H1 (cell line): Measurements from ENCODE around the gene DPEP2. TPM values are rescaled to one million over a fixed set of nuclear protein-coding genes. Genes with fewer than 3 reads are reported as not detected.

Experiments used
- CTCF ChIA-PET: fragments of 300-600 bp; sonication (Branson Sonifier 250); formaldehyde crosslinking; loops from one replicate; lab custom pipeline; 2021; ENCODE audit not compliant: partially characterized antibody; lab: Charles Lee
- POLR2A ChIA-PET: fragments of 300-600 bp; sonication (Branson Sonifier 250); formaldehyde crosslinking; loops from one replicate; lab custom pipeline; 2021; ENCODE audit warnings: inconsistent platforms; ENCODE audit not compliant: partially characterized antibody; lab: Charles Lee
- DNase-seq, 2 experiments: peaks; one replicate each; pipeline versions ENCODE4 v3.0.0 to v3.0.0-alpha.2; 2010 to 2022; ENCODE audit warnings: low spot score in 2 of 2, low read depth in 1 of 2, mixed read lengths in 1 of 2
- FAIRE-seq: peaks from 2 replicates; lab custom pipeline; 2011; peaks lifted over from hg19 to GRCh38; lab: Jason Lieb, UNC
- H2AFZ ChIP-seq: 2 replicates; pipeline ENCODE4 v1.8.1; 2012; ENCODE audit warnings: low read length, inconsistent platforms
- H2AK5ac ChIP-seq: 2 replicates; pipeline ENCODE4 v1.6.1; 2013; ENCODE audit warnings: low read depth, low read length
- H2BK120ac ChIP-seq: replicated peaks from 2 replicates; pipeline ENCODE3; 2013; ENCODE audit warnings: low read depth, low read length, inconsistent platforms
- H2BK12ac ChIP-seq: 2 replicates; pipeline ENCODE4 v1.6.1; 2013; ENCODE audit warnings: low read depth, low read length
- H2BK15ac ChIP-seq: 2 replicates; pipeline ENCODE4 v1.6.1; 2013; ENCODE audit warnings: low read length
- H2BK20ac ChIP-seq: 2 replicates; pipeline ENCODE4 v1.6.1; 2013; ENCODE audit warnings: low read length
- H2BK5ac ChIP-seq: 2 replicates; pipeline ENCODE4 v1.6.1; 2013; ENCODE audit warnings: low read depth, low read length
- H3K14ac ChIP-seq: 2 replicates; pipeline ENCODE4 v1.6.1; 2013; ENCODE audit warnings: inconsistent platforms; ENCODE audit not compliant: insufficient read length
- H3K18ac ChIP-seq: 2 replicates; pipeline ENCODE4 v1.6.1; 2013; ENCODE audit warnings: low read length; ENCODE audit errors: extremely low read depth
- H3K23ac ChIP-seq: 2 replicates; pipeline ENCODE4 v1.6.1; 2013; ENCODE audit warnings: inconsistent platforms; ENCODE audit not compliant: insufficient read length
- H3K23me2 ChIP-seq: 2 replicates; pipeline ENCODE4 v1.6.1; 2013; ENCODE audit warnings: low read depth, low read length
- H3K27ac ChIP-seq: 2 replicates; pipeline ENCODE4 v1.6.1; 2011; ENCODE audit warnings: low read depth, low read length, inconsistent platforms
- H3K27me3 ChIP-seq, 4 experiments: replicated peaks in 1 of 4; 1 replicate in 1 of 4; 2 replicates in 3 of 4; pipeline versions ENCODE4 v1.6.1 to v1.8.1; 2011 to 2013; ENCODE audit warnings: low read length in 3 of 4, mild to moderate bottlenecking in 3 of 4, inconsistent platforms in 2 of 4, mixed read lengths in 2 of 4, moderate library complexity in 1 of 4; ENCODE audit not compliant: control insufficient read depth in 3 of 4, insufficient read depth in 3 of 4; ENCODE audit errors: extremely low read depth in 1 of 4
- H3K36me3 ChIP-seq, 4 experiments: 2 replicates each; pipeline versions ENCODE4 v1.6.1 to v1.8.1; 2011 to 2013; ENCODE audit warnings: mild to moderate bottlenecking in 4 of 4, low read length in 3 of 4, moderate library complexity in 2 of 4, control low read depth in 1 of 4, inconsistent platforms in 1 of 4; ENCODE audit not compliant: insufficient read depth in 4 of 4, control insufficient read depth in 2 of 4
- H3K4ac ChIP-seq: replicated peaks from 2 replicates; pipeline ENCODE3; 2013; ENCODE audit warnings: low read length, low read depth, mixed read lengths, inconsistent platforms; ENCODE audit not compliant: insufficient read length
- H3K4me1 ChIP-seq, 4 experiments: replicated peaks in 1 of 4; 1 replicate in 1 of 4; 2 replicates in 3 of 4; pipeline versions ENCODE4 v1.6.1 to v1.8.1; 2011 to 2013; ENCODE audit warnings: low read length in 3 of 4, inconsistent platforms in 2 of 4, mixed read lengths in 1 of 4; ENCODE audit not compliant: insufficient read depth in 4 of 4, control insufficient read depth in 3 of 4
- H3K4me2 ChIP-seq, 2 experiments: 2 replicates each; pipeline versions ENCODE4 v1.6.1 to v1.8.1; 2011 to 2013; ENCODE audit warnings: low read depth in 2 of 2, low read length in 2 of 2, control low read depth in 1 of 2, inconsistent platforms in 1 of 2, mild to moderate bottlenecking in 1 of 2; ENCODE audit not compliant: insufficient read depth in 1 of 2
- H3K4me3 ChIP-seq, 4 experiments: fragments of 200-600, 300-600 bp in 1 of 4; sonication (generic), shearing (Covaris generic), sonication (Bioruptor Twin) in 1 of 4; 2 replicates each; pipeline versions ENCODE4 v1.5.1 to v1.8.1; 2011 to 2016; ENCODE audit warnings: low read length in 4 of 4, low read depth in 3 of 4, control low read depth in 2 of 4, inconsistent platforms in 2 of 4, mild to moderate bottlenecking in 2 of 4, mixed read lengths in 1 of 4, moderate library complexity in 1 of 4; ENCODE audit not compliant: insufficient read depth in 2 of 4; ENCODE audit errors: extremely low read depth in 1 of 4
- H3K56ac ChIP-seq: replicated peaks from 2 replicates; pipeline ENCODE3; 2013; ENCODE audit warnings: low read depth, mild to moderate bottlenecking, mixed read lengths, low read length, inconsistent platforms; ENCODE audit not compliant: insufficient read length
- H3K79me1 ChIP-seq: 2 replicates; pipeline ENCODE4 v1.6.1; 2013; ENCODE audit warnings: low read depth, low read length, control low read depth
- H3K79me2 ChIP-seq, 2 experiments: 2 replicates each; pipeline versions ENCODE4 v1.6.1 to v1.8.1; 2012 to 2013; ENCODE audit warnings: low read length in 2 of 2, mild to moderate bottlenecking in 2 of 2, inconsistent platforms in 1 of 2; ENCODE audit not compliant: insufficient read depth in 2 of 2, control insufficient read depth in 1 of 2
- H3K9ac ChIP-seq, 4 experiments: replicated peaks in 1 of 4; 1 replicate in 1 of 4; 2 replicates in 3 of 4; pipeline versions ENCODE4 v1.6.1 to v1.8.1; 2011 to 2013; ENCODE audit warnings: low read depth in 3 of 4, low read length in 3 of 4, control low read depth in 2 of 4, mild to moderate bottlenecking in 2 of 4, moderate library complexity in 2 of 4, inconsistent platforms in 1 of 4; ENCODE audit errors: extremely low read depth in 1 of 4
- H3K9me3 ChIP-seq, 2 experiments: 2 replicates each; pipeline versions ENCODE4 v1.6.1 to v1.8.1; 2012 to 2013; ENCODE audit warnings: mild to moderate bottlenecking in 2 of 2, moderate library complexity in 2 of 2, control low read depth in 1 of 2, inconsistent platforms in 1 of 2, low read depth in 1 of 2, low read length in 1 of 2, mixed read lengths in 1 of 2; ENCODE audit not compliant: insufficient read depth in 2 of 2
- H4K20me1 ChIP-seq, 2 experiments: replicated peaks in 1 of 2; 2 replicates each; pipeline versions ENCODE3 to v1.8.1; 2011 to 2013; ENCODE audit warnings: inconsistent platforms in 2 of 2, low read length in 2 of 2, mild to moderate bottlenecking in 1 of 2; ENCODE audit not compliant: insufficient read depth in 2 of 2, control insufficient read depth in 1 of 2
- H4K5ac ChIP-seq: 2 replicates; pipeline ENCODE4 v1.6.1; 2013; ENCODE audit warnings: low read length, low read depth, mixed read lengths, inconsistent platforms; ENCODE audit not compliant: insufficient read length
- H4K8ac ChIP-seq: 2 replicates; pipeline ENCODE4 v1.8.0; 2013; ENCODE audit warnings: mild to moderate bottlenecking, moderate library complexity, low read length, inconsistent platforms; ENCODE audit not compliant: insufficient read depth; ENCODE audit errors: extremely low read depth
- H4K91ac ChIP-seq: replicated peaks from 2 replicates; pipeline ENCODE3; 2013; ENCODE audit warnings: low read length, mixed read lengths, inconsistent platforms; ENCODE audit not compliant: insufficient read length
- ATF2 ChIP-seq: IDR thresholded peaks from 2 replicates; pipeline ENCODE4 v1.6.1; 2012; ENCODE audit warnings: low read length, inconsistent platforms
- JUND ChIP-seq: IDR thresholded peaks from 2 replicates; pipeline ENCODE4 v1.6.1; 2011; ENCODE audit warnings: mild to moderate bottlenecking, improper control_type of control experiment, low read length
- RAD21 ChIP-seq, 2 experiments: IDR thresholded peaks in 1 of 2; conservative IDR thresholded peaks in 1 of 2; 2 replicates each; pipeline ENCODE4 v1.6.1; 2011; ENCODE audit warnings: low read depth in 2 of 2, low read length in 2 of 2, improper control_type of control experiment in 1 of 2, inconsistent platforms in 1 of 2, mild to moderate bottlenecking in 1 of 2, moderate library complexity in 1 of 2
- SIX5 ChIP-seq: IDR thresholded peaks from 2 replicates; pipeline ENCODE4 v1.6.1; 2011; ENCODE audit warnings: mild to moderate bottlenecking, low read depth, low read length
- TAF1 ChIP-seq: IDR thresholded peaks from 2 replicates; pipeline ENCODE4 v1.6.1; 2011; ENCODE audit warnings: mild to moderate bottlenecking, low read depth, low read length
- TEAD4 ChIP-seq: IDR thresholded peaks from 2 replicates; pipeline ENCODE4 v1.6.1; 2012; ENCODE audit warnings: low read depth, low read length, inconsistent platforms, mixed read lengths
- USF2 ChIP-seq: IDR thresholded peaks from 2 replicates; pipeline ENCODE4 v1.6.1; 2011; ENCODE audit warnings: low read length, improper control_type of control experiment
- WGBS, 2 experiments: shearing (Covaris generic) in 1 of 2; methylation state at CpG; one replicate each; pipeline versions ENCODE4 v1.1.6 to v1.1.7; 2013 to 2015; ENCODE audit warnings: low lambda C conversion rate in 2 of 2, mixed read lengths in 2 of 2, inconsistent platforms in 1 of 2, low coverage in 1 of 2, missing lambda C conversion rate in 1 of 2; ENCODE audit not compliant: insufficient replicate concordance in 2 of 2, insufficient coverage in 1 of 2, insufficient read length in 1 of 2; ENCODE audit errors: extremely low coverage in 1 of 2, missing lambda C conversion rate in 1 of 2; 5-methylcytosine and 5-hydroxymethylcytosine counted together
- polyA plus RNA-seq, 7 experiments: library from polyadenylated mRNA; depleted of rRNA in 3 of 7; stranded (reverse) in 5 of 7; unstranded in 2 of 7; fragments of >200 nt in 5 of 7; fragments of 200-250 nt in 2 of 7; gene quantifications; 1 replicate in 5 of 7; 2 replicates in 1 of 7; 4 replicates in 1 of 7; pipeline versions ENCODE4 v1.2.1 to v1.2.3, GENCODE V29; 2011 to 2013; ENCODE audit warnings: missing spikeins in 2 of 7, mixed read lengths in 2 of 7
- total RNA-seq: library from RNA; stranded (reverse); fragmentation: NEBNext Ultra II Directional; extraction: Animal tissue kit (Norgen Biotek cat#: 25700); gene quantifications from 2 replicates; pipeline ENCODE4 v1.2.1, GENCODE V29; 2021

The DPEP2 gene
- total and polyA plus RNA-seq, 2 of the 8 experiments (the other 6 are each of a cell fraction or from before 2014, with no cell fraction given): not detected

- Histone ChIP-seq H3K4me2 (no peak overlapping the region), H4K5ac (no peak overlapping the region), H3K79me2 (no peaks in the 10 kb centered on the region), H2BK12ac (no peak overlapping the region), H2BK120ac (no peak overlapping the region), H3K23ac (no peak overlapping the region), H3K14ac (no peak overlapping the region), H3K9me3 (no peaks in the 10 kb centered on the region), H3K79me1 (no peaks in the 10 kb centered on the region), H3K4ac (no peak overlapping the region), H2BK20ac (no peak overlapping the region)
- FAIRE-seq (no peak), DNase-seq (no peak)
- CTCF ChIA-PET: interaction anchor here (0.9 to 2.7 kb wide), 4 partner anchors 8 to 305 kb away, joined by 3 to 10 read pairs (median 3); no protein-coding TSS in a partner anchor
- 88% methylated on average over 14 of the region's 14 CpGs; no CpG with 5 or more reads in 1 of the 2 experiments for WGBS, 2 experiments
- TF ChIP-seq SIX5: no peak
- TF ChIP-seq TAF1: no peak
- no peak for TF ChIP-seq USF2
- TF ChIP-seq RAD21 (IDR thresholded peaks at IDR 0.05 in 1 of 2, conservative IDR thresholded peaks at IDR 0.05 in 1 of 2; ENCODE audit: low read depth in 2 of 2, low read length in 2 of 2): no peak
- no peak for TF ChIP-seq TEAD4
- no peak for TF ChIP-seq ATF2
- no peak for TF ChIP-seq JUND
- TF ChIP-seq, all 59 proteins: peak for 0
- H3K23me2 ChIP-seq: no peaks in the 10 kb centered on the region
- no peaks in the 10 kb centered on the region for H4K20me1 ChIP-seq
- no peak overlapping the region for H4K8ac ChIP-seq
- no peak overlapping the region for H3K27ac ChIP-seq
- H4K91ac ChIP-seq: no peak overlapping the region
- no peak overlapping the region for H3K4me3 ChIP-seq
- H3K56ac ChIP-seq: no peak overlapping the region
- H2BK5ac ChIP-seq: no peak overlapping the region
- POLR2A ChIA-PET: interaction anchor here (0.8 to 1.4 kb wide), 2 partner anchors 30 to 109 kb away, joined by 3 to 5 read pairs; partner anchors contain the start of gene NFATC3
- no peak overlapping the region for H3K18ac ChIP-seq
- H3K4me1 ChIP-seq: peaks cover 0 to 4% (median 0%) of the 10 kb centered on the region in 4 experiments; a peak in 3 of 7 replicates
- no peaks in the 10 kb centered on the region; a peak in 1 of 8 replicates for H3K36me3 ChIP-seq
- no peak overlapping the region for H2BK15ac ChIP-seq
- H3K9ac ChIP-seq: no peak overlapping the region
- no peak overlapping the region for H2AK5ac ChIP-seq
- no peaks in the 10 kb centered on the region; a peak in 1 of 7 replicates for H3K27me3 ChIP-seq
- no peak overlapping the region for H2AFZ ChIP-seq
These were observed 23.8 kb downstream of the DPEP2 start for GRCh38 chr16:67975321-67976105.
